Measurements from ENCODE around the gene MBD1.
"Not testable (repeated sequence)": the region's sequence is repeated elsewhere in the genome, so short reads cannot be mapped to it uniquely, and the experiment has no call there.

MBD1 gene

GRCh38 chr18:50281295-50281971 lies at the start of gene MBD1:
MBD1 (minus strand) TSS chr18:50281523; CDS start chr18:50279992, 1,531 bp downstream.
- DNase-seq (ENCODE audit: low read depth in 1 of 2, low spot score in 1 of 2), result peak; percentile 87 to 94

- no peak for DNase-seq (ENCODE audit: low read depth in 1 of 2, low spot score in 1 of 2)
Measured at GRCh38 chr18:50330176-50330575, 48.9 kb upstream of the MBD1 start.

GRCh38 chr18:50327983-50328382 lies 46.7 kb upstream of the MBD1 start:
- no peak for DNase-seq (ENCODE audit: low read depth in 1 of 2, low spot score in 1 of 2)

GRCh38 chr18:50320719-50321118 lies 39.4 kb upstream of the MBD1 start:
- no peak for DNase-seq (ENCODE audit: low read depth in 1 of 2, low spot score in 1 of 2)

GRCh38 chr18:50315100-50315871 lies 34.0 kb upstream of the MBD1 start:
- DNase-seq (ENCODE audit: low read depth in 1 of 2, low spot score in 1 of 2), result no peak

GRCh38 chr18:50313873-50314460 lies 32.6 kb upstream of the MBD1 start:
- no peak for DNase-seq (ENCODE audit: low read depth in 1 of 2, low spot score in 1 of 2)

- no peak for DNase-seq (ENCODE audit: low read depth in 1 of 2, low spot score in 1 of 2)
Measured at GRCh38 chr18:50313031-50313607, 31.8 kb upstream of the MBD1 start.

- no peak for DNase-seq (ENCODE audit: low read depth in 1 of 2, low spot score in 1 of 2)
Measured at GRCh38 chr18:50312296-50313030, 31.1 kb upstream of the MBD1 start.

GRCh38 chr18:50311650-50312049 lies 30.3 kb upstream of the MBD1 start:
- DNase-seq (ENCODE audit: low read depth in 1 of 2, low spot score in 1 of 2), result no peak

GRCh38 chr18:50310080-50310479 lies 28.8 kb upstream of the MBD1 start:
- no peak for DNase-seq (ENCODE audit: low read depth in 1 of 2, low spot score in 1 of 2)

GRCh38 chr18:50308851-50309250 lies 27.5 kb upstream of the MBD1 start:
- not testable (repeated sequence) for DNase-seq (ENCODE audit: low read depth in 1 of 2, low spot score in 1 of 2)

- peak; percentile 73 to 74 for DNase-seq (ENCODE audit: low read depth in 1 of 2, low spot score in 1 of 2)
Measured at GRCh38 chr18:50307738-50308470, 26.6 kb upstream of the MBD1 start.

GRCh38 chr18:50307400-50307737 lies 26.0 kb upstream of the MBD1 start:
- DNase-seq (ENCODE audit: low read depth in 1 of 2, low spot score in 1 of 2), result no peak

- DNase-seq (ENCODE audit: low read depth in 1 of 2, low spot score in 1 of 2), result no peak
Measured at GRCh38 chr18:50306944-50307343, 25.6 kb upstream of the MBD1 start.

- DNase-seq (ENCODE audit: low read depth in 1 of 2, low spot score in 1 of 2), result no peak
Measured at GRCh38 chr18:50301074-50301473, 19.8 kb upstream of the MBD1 start.

- DNase-seq (ENCODE audit: low read depth in 1 of 2, low spot score in 1 of 2), result no peak
Measured at GRCh38 chr18:50299626-50300388, 18.5 kb upstream of the MBD1 start.

- DNase-seq (ENCODE audit: low read depth in 1 of 2, low spot score in 1 of 2), result no peak
Measured at GRCh38 chr18:50298443-50299284, 17.3 kb upstream of the MBD1 start.

- no peak for DNase-seq (ENCODE audit: low read depth in 1 of 2, low spot score in 1 of 2)
Measured at GRCh38 chr18:50297621-50298442, 16.5 kb upstream of the MBD1 start.

Measured in activated T-helper 1 cell treated with anti-CD3 and anti-CD28 coated beads, Interleukin-2, amount 50 U/mL, for 16 hours (primary cell).